WTC11 (cell line): ENCODE results near the gene ARHGEF38. TPM values are rescaled to one million over a fixed set of nuclear protein-coding genes. Genes with fewer than 3 reads are reported as not detected.

Experiments used
- ATAC-seq: fragments of 200-7000 bp; cut with Tn5 transposase; 2 replicates; pipeline ENCODE4 v1.10.0; 2021; ENCODE audit warnings: mild to moderate bottlenecking, moderate library complexity
- CTCF ChIA-PET: fragments of 300-600 bp; sonication (Branson Sonifier 250); formaldehyde crosslinking; loops from one replicate; lab custom pipeline; 2021; ENCODE audit warnings: antibody characterized with exemption; lab: Charles Lee
- POLR2A ChIA-PET: fragments of 350-600 bp; sonication (Branson Sonifier 250); formaldehyde crosslinking; loops from one replicate; lab custom pipeline; 2021; ENCODE audit warnings: antibody characterized with exemption; lab: Charles Lee
- DNase-seq: peaks from one replicate; pipeline ENCODE4 v3.0.0; 2021; ENCODE audit warnings: low spot score
- H3K27ac Mint-ChIP-seq: 2 replicates; pipeline ENCODE4 v1.8.0; 2021; ENCODE audit warnings: mixed read lengths
- H3K27me3 Mint-ChIP-seq: 2 replicates; pipeline ENCODE4 v1.8.0; 2021; ENCODE audit warnings: low read depth, mild to moderate bottlenecking, moderate library complexity, mixed read lengths
- H3K36me3 Mint-ChIP-seq: 2 replicates; pipeline ENCODE4 v1.8.0; 2021; ENCODE audit warnings: mixed read lengths
- H3K4me1 Mint-ChIP-seq: 2 replicates; pipeline ENCODE4 v1.8.0; 2022; ENCODE audit warnings: mixed read lengths
- H3K4me3 Mint-ChIP-seq: 2 replicates; pipeline ENCODE4 v1.8.0; 2021; ENCODE audit warnings: mild to moderate bottlenecking, moderate library complexity, mixed read lengths
- H3K9me3 Mint-ChIP-seq: 2 replicates; pipeline ENCODE4 v1.8.0; 2021; ENCODE audit warnings: mixed read lengths
- ATF1 ChIP-seq: sonication (generic); formaldehyde crosslinking; IDR thresholded peaks from 2 replicates; pipeline ENCODE4 v1.8.1; 2023; ENCODE audit warnings: mild to moderate bottlenecking, moderate library complexity, missing genetic modification reagents
- EMX1 ChIP-seq: fragments of 250-450 bp; sonication (Bioruptor Pico); IDR thresholded peaks from 2 replicates; pipeline ENCODE4 v1.8.0; 2021; ENCODE audit warnings: mild to moderate bottlenecking
- KAT7 ChIP-seq: sonication (generic); formaldehyde crosslinking; IDR thresholded peaks from 2 replicates; pipeline ENCODE4 v1.8.1; 2023; ENCODE audit warnings: missing genetic modification reagents, mild to moderate bottlenecking, borderline replicate concordance
- MYBL2 ChIP-seq: sonication (generic); formaldehyde crosslinking; IDR thresholded peaks from 2 replicates; pipeline ENCODE4 v1.8.1; 2023; ENCODE audit warnings: mild to moderate bottlenecking, moderate library complexity, missing genetic modification reagents
- NFE2L1 ChIP-seq: sonication (generic); formaldehyde crosslinking; IDR thresholded peaks from 2 replicates; pipeline ENCODE4 v1.8.1; 2023; ENCODE audit warnings: missing genetic modification reagents
- OVOL2 ChIP-seq: fragments of 250-450 bp; sonication (Bioruptor Pico); IDR thresholded peaks from 2 replicates; pipeline ENCODE4 v1.9.0; 2021; ENCODE audit warnings: mild to moderate bottlenecking, borderline replicate concordance
- TCF7 ChIP-seq: sonication (generic); formaldehyde crosslinking; IDR thresholded peaks from 2 replicates; pipeline ENCODE4 v1.8.0; 2022; ENCODE audit warnings: mild to moderate bottlenecking, low read depth, missing genetic modification reagents, moderate library complexity
- ZNF317 ChIP-seq: sonication (generic); formaldehyde crosslinking; IDR thresholded peaks from 2 replicates; pipeline ENCODE4 v1.8.1; 2023; ENCODE audit warnings: low read depth, mild to moderate bottlenecking, moderate library complexity, missing genetic modification reagents, borderline replicate concordance
- ZNF396 ChIP-seq: fragments of 250-450 bp; sonication (Bioruptor Pico); IDR thresholded peaks from 2 replicates; pipeline ENCODE4 v1.8.0; 2021; ENCODE audit warnings: mild to moderate bottlenecking, moderate library complexity, borderline replicate concordance
- total RNA-seq: library from RNA; stranded (reverse); gene quantifications from 3 replicates; pipeline ENCODE4 v1.2.3, GENCODE V29; 2021
- TF ChIP-seq, protein P1 (sequence below): sonication (generic); formaldehyde crosslinking; IDR thresholded peaks from 2 replicates; pipeline ENCODE4 v1.8.1; 2023; ENCODE audit warnings: mild to moderate bottlenecking, missing genetic modification reagents
- TF ChIP-seq, protein P2 (sequence below): sonication (generic); formaldehyde crosslinking; conservative IDR thresholded peaks from 2 replicates; pipeline ENCODE4 v1.8.1; 2023; ENCODE audit warnings: mild to moderate bottlenecking, low read depth, missing genetic modification reagents, moderate library complexity
- TF ChIP-seq, protein P3 (sequence below): sonication (generic); formaldehyde crosslinking; IDR thresholded peaks from 2 replicates; pipeline ENCODE4 v1.8.1; 2022; ENCODE audit warnings: low read depth, missing genetic modification reagents, borderline replicate concordance
- TF ChIP-seq, protein P4 (sequence below): fragments of 250-450 bp; sonication (Bioruptor Pico); IDR thresholded peaks from 2 replicates; pipeline ENCODE4 v1.9.0; 2021; ENCODE audit warnings: mild to moderate bottlenecking
- TF ChIP-seq, protein P5 (sequence below): sonication (generic); formaldehyde crosslinking; IDR thresholded peaks from 2 replicates; pipeline ENCODE4 v1.8.0; 2022; ENCODE audit warnings: mild to moderate bottlenecking, missing genetic modification reagents
- TF ChIP-seq, protein P6 (sequence below): sonication (generic); formaldehyde crosslinking; IDR thresholded peaks from 2 replicates; pipeline ENCODE4 v1.8.0; 2022; ENCODE audit warnings: mild to moderate bottlenecking, missing genetic modification reagents
- TF ChIP-seq, protein P7 (sequence below): fragments of 250-450 bp; sonication (Bioruptor Pico); IDR thresholded peaks from 2 replicates; pipeline ENCODE4 v1.9.0; 2021; ENCODE audit warnings: mild to moderate bottlenecking
- TF ChIP-seq, protein P8 (sequence below): sonication (generic); formaldehyde crosslinking; IDR thresholded peaks from 2 replicates; pipeline ENCODE4 v1.8.0; 2022; ENCODE audit warnings: mild to moderate bottlenecking, missing genetic modification reagents

Gene ARHGEF38
- total RNA-seq, 1 experiment from 2014 or later = not detected

DNA sequence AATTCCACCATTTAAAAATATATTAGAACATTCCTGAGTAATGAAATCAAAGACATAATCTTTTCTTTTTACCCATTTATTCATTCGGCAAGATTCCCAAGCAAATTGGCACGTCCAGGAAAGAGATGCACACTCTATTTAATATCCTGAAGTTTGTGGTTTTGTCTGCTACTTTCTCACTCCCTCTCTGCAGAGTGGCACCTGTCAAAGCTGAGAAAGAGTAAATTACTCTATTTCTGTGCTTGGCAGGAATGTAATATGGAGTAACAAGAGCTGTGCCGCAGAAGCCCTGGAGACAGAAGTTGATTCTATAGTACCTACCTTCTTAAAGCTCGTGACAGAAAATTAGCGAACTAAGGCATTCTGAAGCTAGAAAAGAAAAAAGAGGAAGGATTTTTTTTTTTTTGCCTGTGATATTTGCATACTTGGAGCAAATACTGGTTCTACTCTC, 161.7 kb downstream of the ARHGEF38 start (continued):
- TF ChIP-seq, protein P1, sequence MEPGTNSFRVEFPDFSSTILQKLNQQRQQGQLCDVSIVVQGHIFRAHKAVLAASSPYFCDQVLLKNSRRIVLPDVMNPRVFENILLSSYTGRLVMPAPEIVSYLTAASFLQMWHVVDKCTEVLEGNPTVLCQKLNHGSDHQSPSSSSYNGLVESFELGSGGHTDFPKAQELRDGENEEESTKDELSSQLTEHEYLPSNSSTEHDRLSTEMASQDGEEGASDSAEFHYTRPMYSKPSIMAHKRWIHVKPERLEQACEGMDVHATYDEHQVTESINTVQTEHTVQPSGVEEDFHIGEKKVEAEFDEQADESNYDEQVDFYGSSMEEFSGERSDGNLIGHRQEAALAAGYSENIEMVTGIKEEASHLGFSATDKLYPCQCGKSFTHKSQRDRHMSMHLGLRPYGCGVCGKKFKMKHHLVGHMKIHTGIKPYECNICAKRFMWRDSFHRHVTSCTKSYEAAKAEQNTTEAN (CRISPR knock-in tag) = no peak
- TF ChIP-seq TCF7 (CRISPR knock-in tag) (no peak), ZNF396 (CRISPR knock-in tag) (no peak), KAT7 (CRISPR knock-in tag) (no peak), NFE2L1 (CRISPR knock-in tag) (no peak)

DNA sequence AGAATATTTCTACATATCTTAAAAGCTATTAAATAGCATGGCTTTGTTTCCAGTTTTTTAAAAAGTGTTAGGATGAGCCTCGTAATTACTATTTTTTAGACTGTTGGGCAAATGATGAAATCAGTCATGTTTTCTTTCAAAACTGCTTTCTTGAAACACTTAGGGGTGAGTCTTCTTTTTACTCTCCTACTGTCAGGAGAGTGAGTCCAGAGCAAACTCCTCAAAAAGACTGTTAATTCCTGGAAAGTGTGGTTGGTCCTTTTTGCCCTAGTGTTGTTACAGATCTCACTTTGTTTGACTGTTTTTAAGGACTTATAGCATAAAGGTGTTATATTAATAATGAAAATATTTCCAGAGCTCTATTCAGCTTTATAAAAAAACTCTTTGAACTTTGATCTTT, 162.5 kb downstream of the ARHGEF38 start:
- no peak for TF ChIP-seq ZNF317 (CRISPR knock-in tag)
- TF ChIP-seq, protein P2, sequence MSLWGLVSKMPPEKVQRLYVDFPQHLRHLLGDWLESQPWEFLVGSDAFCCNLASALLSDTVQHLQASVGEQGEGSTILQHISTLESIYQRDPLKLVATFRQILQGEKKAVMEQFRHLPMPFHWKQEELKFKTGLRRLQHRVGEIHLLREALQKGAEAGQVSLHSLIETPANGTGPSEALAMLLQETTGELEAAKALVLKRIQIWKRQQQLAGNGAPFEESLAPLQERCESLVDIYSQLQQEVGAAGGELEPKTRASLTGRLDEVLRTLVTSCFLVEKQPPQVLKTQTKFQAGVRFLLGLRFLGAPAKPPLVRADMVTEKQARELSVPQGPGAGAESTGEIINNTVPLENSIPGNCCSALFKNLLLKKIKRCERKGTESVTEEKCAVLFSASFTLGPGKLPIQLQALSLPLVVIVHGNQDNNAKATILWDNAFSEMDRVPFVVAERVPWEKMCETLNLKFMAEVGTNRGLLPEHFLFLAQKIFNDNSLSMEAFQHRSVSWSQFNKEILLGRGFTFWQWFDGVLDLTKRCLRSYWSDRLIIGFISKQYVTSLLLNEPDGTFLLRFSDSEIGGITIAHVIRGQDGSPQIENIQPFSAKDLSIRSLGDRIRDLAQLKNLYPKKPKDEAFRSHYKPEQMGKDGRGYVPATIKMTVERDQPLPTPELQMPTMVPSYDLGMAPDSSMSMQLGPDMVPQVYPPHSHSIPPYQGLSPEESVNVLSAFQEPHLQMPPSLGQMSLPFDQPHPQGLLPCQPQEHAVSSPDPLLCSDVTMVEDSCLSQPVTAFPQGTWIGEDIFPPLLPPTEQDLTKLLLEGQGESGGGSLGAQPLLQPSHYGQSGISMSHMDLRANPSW (CRISPR knock-in tag) = no peak
- TF ChIP-seq, protein P3, sequence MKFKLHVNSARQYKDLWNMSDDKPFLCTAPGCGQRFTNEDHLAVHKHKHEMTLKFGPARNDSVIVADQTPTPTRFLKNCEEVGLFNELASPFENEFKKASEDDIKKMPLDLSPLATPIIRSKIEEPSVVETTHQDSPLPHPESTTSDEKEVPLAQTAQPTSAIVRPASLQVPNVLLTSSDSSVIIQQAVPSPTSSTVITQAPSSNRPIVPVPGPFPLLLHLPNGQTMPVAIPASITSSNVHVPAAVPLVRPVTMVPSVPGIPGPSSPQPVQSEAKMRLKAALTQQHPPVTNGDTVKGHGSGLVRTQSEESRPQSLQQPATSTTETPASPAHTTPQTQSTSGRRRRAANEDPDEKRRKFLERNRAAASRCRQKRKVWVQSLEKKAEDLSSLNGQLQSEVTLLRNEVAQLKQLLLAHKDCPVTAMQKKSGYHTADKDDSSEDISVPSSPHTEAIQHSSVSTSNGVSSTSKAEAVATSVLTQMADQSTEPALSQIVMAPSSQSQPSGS (CRISPR knock-in tag) = no peak
- TF ChIP-seq EMX1 (CRISPR knock-in tag) = no peak
- TF ChIP-seq, protein P4, sequence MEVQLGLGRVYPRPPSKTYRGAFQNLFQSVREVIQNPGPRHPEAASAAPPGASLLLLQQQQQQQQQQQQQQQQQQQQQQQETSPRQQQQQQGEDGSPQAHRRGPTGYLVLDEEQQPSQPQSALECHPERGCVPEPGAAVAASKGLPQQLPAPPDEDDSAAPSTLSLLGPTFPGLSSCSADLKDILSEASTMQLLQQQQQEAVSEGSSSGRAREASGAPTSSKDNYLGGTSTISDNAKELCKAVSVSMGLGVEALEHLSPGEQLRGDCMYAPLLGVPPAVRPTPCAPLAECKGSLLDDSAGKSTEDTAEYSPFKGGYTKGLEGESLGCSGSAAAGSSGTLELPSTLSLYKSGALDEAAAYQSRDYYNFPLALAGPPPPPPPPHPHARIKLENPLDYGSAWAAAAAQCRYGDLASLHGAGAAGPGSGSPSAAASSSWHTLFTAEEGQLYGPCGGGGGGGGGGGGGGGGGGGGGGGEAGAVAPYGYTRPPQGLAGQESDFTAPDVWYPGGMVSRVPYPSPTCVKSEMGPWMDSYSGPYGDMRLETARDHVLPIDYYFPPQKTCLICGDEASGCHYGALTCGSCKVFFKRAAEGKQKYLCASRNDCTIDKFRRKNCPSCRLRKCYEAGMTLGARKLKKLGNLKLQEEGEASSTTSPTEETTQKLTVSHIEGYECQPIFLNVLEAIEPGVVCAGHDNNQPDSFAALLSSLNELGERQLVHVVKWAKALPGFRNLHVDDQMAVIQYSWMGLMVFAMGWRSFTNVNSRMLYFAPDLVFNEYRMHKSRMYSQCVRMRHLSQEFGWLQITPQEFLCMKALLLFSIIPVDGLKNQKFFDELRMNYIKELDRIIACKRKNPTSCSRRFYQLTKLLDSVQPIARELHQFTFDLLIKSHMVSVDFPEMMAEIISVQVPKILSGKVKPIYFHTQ (CRISPR knock-in tag) = no peak
- TF ChIP-seq OVOL2 (CRISPR knock-in tag) = no peak
- TF ChIP-seq, protein P5, sequence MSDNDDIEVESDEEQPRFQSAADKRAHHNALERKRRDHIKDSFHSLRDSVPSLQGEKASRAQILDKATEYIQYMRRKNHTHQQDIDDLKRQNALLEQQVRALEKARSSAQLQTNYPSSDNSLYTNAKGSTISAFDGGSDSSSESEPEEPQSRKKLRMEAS (CRISPR knock-in tag) = no peak
- no peak overlapping the region for H3K4me3 Mint-ChIP-seq
- no peaks in the 10 kb centered on the region for H3K27me3 Mint-ChIP-seq
- ATAC-seq = no peak
- peaks cover 3% of the 10 kb centered on the region for H3K4me1 Mint-ChIP-seq
- ChIA-PET CTCF (no interaction called here), POLR2A (no interaction called here)
- peaks cover 10% of the 10 kb centered on the region for H3K9me3 Mint-ChIP-seq
- DNase-seq = no peak
- H3K36me3 Mint-ChIP-seq = peaks cover 17% of the 10 kb centered on the region
- no peak overlapping the region for H3K27ac Mint-ChIP-seq

DNA sequence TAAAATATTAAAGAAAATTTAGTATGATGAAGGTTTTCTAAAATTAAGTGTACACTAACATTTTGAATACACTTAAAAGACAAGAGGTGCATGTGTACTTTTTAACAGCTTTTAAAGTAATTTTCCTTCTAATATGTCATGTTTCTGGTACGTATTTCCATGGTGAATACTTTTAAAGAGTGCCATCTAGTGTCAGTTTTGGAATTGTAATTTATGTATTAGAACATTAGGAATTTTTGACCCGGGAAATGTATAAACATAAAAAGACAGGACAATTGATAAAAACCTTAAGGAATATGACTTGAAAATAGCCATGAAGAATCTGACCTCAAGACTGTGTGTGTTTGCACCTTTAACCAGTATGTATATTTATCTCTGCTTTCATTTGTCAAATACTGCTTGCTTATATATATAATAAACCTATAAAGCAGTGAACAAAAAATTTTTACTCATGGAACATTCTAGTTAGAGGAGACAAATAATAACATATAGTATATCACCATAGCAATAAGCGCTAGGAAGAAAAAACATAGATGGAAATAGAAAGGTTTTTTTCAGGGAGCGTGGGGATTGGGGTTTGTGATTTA, 163.4 kb downstream of the ARHGEF38 start:
- POLR2A ChIA-PET = no interaction called here
- Mint-ChIP-seq H3K27me3 (no peaks in the 10 kb centered on the region), H3K27ac (no peak overlapping the region), H3K4me3 (no peak overlapping the region), H3K4me1 (peaks cover 2% of the 10 kb centered on the region; the same call in 1 of the 2 replicates), H3K36me3 (peaks cover 24% of the 10 kb centered on the region)
- no peak for DNase-seq
- CTCF ChIA-PET = no interaction called here
- no peak for ATAC-seq
- no peak for TF ChIP-seq MYBL2 (CRISPR knock-in tag)
- TF ChIP-seq, protein P6, sequence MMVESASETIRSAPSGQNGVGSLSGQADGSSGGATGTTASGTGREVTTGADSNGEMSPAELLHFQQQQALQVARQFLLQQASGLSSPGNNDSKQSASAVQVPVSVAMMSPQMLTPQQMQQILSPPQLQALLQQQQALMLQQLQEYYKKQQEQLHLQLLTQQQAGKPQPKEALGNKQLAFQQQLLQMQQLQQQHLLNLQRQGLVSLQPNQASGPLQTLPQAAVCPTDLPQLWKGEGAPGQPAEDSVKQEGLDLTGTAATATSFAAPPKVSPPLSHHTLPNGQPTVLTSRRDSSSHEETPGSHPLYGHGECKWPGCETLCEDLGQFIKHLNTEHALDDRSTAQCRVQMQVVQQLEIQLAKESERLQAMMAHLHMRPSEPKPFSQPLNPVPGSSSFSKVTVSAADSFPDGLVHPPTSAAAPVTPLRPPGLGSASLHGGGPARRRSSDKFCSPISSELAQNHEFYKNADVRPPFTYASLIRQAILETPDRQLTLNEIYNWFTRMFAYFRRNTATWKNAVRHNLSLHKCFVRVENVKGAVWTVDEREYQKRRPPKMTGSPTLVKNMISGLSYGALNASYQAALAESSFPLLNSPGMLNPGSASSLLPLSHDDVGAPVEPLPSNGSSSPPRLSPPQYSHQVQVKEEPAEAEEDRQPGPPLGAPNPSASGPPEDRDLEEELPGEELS (CRISPR knock-in tag) = no peak
- TF ChIP-seq, protein P7, sequence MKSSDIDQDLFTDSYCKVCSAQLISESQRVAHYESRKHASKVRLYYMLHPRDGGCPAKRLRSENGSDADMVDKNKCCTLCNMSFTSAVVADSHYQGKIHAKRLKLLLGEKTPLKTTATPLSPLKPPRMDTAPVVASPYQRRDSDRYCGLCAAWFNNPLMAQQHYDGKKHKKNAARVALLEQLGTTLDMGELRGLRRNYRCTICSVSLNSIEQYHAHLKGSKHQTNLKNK (CRISPR knock-in tag) = no peak
- TF ChIP-seq, protein P8, sequence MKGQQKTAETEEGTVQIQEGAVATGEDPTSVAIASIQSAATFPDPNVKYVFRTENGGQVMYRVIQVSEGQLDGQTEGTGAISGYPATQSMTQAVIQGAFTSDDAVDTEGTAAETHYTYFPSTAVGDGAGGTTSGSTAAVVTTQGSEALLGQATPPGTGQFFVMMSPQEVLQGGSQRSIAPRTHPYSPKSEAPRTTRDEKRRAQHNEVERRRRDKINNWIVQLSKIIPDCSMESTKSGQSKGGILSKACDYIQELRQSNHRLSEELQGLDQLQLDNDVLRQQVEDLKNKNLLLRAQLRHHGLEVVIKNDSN (CRISPR knock-in tag) = no peak
- TF ChIP-seq ATF1 (CRISPR knock-in tag) = no peak
- TF ChIP-seq, all 79 proteins: peak for 0
- H3K9me3 Mint-ChIP-seq = peaks cover 10% of the 10 kb centered on the region
